GM12891 (cell line): Measurements from ENCODE around the gene FSCN2.

Source experiments
- POLR2A ChIP-seq: IDR thresholded peaks from 2 replicates; pipeline ENCODE4 v1.6.1; 2011; ENCODE audit warnings: low read depth, low read length, control low read depth
- POLR2AphosphoS5 ChIP-seq: IDR thresholded peaks from 2 replicates; pipeline ENCODE4 v1.6.1; 2011; ENCODE audit warnings: low read depth, low read length, control low read depth

GRCh38 chr17:81491181-81491581 lies 37.0 kb upstream of the FSCN2 start:
- TF ChIP-seq POLR2AphosphoS5 (no peak), POLR2A (no peak)
